GM18870 (cell line): ENCODE measurements around the gene TEX22.

Experiments
- ATAC-seq: cut with Tn5 transposase; IDR thresholded peaks from one replicate; pipeline ENCODE4 v1.9.1; 2021; ENCODE audit warnings: moderate library complexity; ENCODE audit not compliant: unreplicated experiment

TEX22 gene

DNA sequence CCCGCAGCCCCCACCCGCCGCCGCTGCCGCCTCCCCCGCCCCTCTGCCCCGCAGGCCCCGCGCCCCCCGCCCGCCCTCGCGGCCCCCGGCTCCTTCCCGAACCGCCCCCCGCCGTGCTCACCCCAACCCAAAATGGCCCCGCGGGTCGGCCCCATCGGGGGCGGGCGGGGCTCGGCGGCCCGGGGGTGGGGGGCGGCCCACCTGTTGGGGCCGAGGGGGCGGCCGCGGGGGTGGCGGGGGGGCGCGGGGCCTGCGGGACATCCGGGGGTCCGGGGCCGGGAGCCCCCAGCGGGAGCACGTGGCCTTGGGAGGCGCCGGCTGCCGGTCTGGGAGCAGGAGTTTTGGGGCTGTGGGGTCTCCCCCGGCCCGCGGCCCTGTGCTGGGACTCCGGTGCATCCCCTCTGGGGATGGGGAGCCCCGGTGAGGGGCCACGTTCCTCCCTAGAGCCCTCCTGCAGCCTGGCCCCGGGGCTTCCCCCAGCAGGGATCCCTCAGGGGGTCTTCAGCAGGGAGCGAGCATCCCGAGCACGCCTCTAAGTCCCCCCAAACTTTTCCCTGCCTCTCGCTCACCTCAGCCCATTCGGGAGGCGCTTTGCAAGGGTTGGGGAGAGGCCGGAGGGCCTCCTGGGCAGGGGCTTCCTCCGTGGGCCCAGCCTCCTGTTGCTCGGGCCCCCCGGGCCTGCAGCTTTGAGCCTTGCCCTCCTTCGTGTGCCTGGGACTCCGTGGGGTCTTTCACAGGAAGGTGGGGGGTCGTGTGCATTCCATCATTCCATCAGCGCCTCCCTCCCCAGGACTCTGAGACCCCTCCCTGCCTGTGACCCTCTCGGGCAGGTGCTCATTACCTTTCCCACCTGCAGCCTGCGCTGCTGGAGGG lies 22.0 kb downstream of the TEX22 start:
- ATAC-seq, result no peak

DNA sequence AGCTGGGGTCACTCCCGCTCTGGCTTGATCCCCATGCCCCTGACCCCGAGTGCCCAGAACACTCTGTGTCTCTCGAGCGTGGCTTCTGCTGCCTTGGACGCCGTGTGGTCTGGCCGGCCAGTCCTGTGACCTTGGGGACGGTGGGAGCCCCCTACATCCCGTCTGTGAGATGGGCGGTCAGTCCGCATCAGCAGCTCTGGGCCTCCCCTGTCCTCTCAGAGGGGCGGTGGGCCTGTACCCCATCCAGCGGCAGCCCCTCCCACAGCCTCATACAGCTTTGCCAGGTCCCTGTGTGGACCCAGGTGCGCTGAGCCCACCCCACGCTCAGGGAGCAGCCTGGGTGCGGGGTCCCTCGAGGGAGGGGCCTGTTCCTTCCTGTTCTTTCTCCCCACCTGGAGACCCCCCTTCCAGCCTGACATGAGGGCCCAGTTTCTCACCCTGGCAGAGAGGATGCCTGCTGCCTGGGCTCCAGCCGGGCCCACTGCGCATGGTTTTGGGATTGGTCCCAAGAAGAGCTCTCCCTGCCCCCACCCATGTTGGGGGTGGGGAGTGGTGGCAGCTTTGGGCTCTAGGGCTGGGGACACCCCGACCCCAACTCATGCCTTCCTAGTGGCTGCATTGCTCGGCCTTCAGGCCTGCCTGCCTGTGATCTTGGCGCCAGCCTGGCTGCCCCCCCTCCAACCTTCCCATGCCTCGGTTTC lies 22.8 kb downstream of the TEX22 start:
- no peak for ATAC-seq

DNA sequence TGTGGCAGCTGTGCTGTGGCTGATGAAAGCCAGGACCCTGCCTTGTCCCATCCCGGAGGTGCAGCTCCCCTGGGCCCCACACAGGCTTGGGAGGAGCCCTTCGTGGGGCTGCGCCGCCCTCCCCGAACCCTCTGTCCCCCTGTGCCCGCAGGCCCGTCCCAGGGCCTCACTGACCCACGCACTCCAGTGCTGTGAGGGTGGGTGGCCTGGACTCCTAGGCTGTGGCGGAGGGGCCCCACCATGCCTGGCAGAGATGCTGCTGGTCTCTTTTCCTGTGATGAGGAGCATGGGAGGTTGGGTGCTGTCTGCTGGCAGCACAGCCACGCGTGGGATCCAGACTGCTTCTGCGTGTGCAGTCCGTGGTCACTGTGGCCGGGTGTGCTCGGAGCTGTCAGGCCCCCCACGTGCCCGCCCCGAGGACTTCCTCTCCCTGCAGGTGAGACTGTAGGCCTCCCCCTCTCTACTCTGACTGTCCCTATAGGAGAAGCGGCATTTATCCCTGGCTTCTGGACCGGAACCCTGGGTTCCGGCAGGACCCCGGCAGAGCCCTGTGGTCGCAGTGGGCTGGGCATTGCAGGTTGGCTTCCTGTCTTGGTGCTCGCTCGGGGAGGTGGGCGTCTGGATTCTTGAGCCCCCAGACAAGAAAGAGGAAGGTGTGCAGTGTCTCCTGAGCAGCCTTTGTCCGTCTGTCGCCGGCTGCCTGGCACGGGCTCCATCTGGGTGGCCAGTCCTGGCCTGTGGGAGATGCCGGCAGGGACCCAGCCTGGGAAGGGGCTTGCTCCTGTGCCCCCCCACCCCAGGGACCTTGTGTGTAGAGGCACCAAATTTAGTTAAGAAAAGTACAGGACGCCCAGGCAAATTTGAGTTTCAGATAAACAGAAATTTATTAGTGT lies 23.6 kb downstream of the TEX22 start:
- ATAC-seq, result no peak

DNA sequence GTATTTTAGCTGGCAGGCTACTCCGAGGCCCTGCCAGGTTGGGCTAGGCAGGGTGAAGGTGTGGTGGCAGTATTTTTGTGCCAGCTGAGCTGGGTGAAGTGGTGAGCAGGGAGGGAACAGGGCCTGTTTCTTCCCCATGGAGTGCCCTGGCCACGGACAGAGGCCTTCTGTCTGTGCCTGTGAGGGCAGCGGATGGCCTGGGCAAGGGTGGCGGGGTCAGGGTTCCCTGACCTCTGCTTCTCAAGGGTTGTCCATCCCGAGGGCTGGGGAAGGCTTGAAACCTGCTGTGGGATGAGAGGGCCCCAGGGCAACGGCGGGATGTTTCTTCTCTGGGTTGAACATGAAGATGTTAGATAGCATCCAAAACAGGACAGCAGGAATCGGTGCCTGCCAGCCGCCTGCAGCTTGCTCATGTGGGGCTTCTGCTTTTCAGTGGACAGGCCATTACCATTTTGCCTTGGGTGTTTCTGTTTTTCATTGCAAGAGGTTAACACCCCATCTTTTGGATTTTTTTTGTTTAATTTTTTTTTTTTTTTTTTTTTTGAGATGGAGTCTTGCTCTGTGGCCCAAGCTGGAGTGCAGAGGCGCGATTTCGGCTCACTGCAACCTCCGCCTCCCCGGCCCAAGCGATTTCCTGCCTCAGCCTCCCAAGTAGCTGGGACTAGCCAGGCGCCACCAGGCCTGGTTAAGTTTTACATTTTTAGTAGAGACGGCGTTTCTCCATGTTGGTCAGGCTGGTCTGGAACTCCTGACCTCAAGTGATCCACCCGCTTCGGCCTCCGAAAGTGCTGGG lies 24.6 kb downstream of the TEX22 start:
- ATAC-seq, result no peak

DNA sequence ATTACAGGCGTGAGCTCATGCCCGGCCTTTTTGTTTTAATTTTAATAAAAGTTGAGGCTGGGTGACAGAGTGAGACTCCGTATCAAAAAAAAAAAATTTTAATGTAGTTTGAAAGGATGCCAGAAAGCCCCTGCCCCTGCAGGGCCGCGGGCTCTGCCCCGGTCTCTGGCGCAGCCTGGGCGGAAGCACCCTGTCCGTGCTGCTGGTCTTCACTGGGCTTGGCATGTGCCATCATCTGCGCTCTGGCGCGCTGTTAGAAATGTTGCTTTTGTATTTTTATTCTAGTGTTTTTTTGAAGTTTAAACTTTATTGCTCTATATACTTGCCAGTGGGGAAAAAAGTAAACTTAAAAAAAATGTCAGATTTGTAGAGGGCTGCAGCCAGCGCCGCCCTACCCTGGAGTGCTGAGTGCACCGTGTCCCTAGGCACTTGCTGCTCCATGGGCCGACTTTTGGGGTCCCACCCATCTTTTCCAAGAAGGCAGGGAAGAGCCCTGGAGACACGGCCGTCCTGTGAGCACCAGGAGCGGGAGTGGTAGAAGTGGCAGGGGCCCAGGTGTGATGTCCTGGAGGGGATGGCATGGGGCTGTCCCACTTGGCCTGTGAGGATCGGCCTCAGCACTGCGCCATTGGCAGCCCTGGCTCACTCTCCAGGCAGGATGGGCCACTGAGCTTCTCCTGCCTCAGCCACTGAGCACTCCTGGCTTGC lies 25.3 kb downstream of the TEX22 start:
- ATAC-seq, result no peak

DNA sequence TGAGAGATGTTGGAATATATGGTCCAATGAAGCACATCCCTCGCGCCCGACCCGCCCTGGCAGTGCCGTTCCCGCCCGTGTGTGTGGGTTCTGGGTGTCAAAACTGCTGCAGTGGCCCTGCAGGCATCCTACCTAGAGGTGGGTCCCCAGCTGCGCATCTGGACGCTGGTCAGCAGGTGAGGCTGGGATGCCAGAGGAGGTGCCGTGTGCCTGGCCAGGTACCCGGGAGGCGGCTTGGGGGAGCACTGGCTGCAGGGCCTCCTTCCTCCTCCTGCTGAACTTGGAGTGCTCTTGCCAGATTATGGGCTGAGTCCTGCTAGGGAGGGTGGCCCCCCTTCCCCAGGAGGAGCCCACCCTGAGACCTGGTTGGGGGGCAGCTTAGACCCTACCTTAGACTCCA lies 26.5 kb downstream of the TEX22 start:
- no peak for ATAC-seq

DNA sequence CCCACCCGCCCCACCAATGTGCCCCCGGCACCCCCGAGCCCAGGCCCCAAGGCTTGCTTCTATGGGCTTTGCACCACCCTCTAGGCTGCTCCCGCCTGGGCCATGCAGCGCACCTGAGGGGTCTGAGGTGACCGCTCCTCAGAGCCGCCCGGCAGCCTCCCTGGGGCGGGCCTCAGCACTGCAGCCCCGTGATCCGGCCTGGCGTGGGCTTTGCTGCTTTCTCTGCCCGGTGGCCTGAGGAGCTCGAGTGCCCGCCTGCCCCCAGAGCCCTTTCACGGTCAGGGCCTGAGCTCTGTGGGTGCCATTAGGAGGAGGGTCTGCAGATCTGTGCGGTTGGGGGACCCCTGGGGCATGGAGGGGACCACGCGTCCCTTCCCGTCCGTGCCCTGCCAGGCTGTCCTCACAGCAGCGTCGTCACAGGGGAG lies 27.5 kb downstream of the TEX22 start:
- ATAC-seq, result no peak

DNA sequence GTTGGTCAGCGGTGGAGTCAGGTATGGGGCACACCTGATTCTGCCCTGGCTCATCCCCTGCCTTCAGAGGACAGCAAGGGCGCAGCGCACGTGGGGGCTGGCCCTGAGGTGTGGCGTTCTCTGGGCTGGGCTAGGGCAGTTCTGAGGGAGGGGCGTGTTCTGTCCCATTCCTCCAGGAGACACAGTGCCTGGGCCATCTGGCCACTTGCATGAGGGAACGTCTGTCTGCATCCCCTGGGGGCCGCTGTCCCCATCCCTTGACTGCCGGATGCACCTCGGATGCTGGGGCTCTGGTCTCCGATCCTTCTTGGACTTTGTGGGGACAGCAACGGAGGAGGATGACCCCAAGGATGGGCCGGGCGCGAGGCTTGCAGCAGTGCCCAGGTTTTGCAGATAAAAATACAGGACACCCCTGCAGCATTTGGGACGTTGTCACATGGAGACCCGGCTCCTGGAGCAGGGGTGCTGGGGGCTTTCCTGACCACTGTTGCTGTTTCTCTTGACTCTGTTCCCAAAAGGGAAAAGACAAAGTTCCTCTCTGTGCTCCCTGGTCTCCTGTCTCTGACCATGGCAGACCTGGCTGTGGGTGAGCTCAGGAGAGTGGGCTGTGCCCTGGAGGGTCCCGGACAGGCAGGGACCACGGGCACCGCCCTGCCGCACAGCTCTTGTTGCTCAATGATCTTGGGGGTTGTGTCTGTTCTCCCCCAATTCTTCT lies 28.2 kb downstream of the TEX22 start:
- ATAC-seq, result no peak

DNA sequence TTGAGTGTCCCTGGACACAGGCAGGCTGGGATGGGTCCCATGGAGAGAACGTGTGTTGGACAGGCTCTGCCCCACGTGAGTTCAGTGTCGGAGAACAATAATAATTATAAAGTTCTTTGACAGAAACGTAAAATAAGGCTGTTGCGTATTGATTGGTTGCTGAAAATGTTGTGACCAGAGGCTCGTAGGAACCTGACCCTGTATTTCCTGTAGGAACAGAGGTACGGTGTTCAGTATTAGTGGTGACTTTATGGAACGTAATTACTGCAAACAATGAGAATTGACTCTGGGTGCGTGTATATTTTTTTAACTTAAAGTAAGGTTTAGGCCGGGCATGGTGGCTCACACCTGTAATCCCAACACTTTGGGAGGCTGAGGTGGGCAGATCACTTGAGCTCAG lies 29.1 kb downstream of the TEX22 start:
- ATAC-seq, result no peak

DNA sequence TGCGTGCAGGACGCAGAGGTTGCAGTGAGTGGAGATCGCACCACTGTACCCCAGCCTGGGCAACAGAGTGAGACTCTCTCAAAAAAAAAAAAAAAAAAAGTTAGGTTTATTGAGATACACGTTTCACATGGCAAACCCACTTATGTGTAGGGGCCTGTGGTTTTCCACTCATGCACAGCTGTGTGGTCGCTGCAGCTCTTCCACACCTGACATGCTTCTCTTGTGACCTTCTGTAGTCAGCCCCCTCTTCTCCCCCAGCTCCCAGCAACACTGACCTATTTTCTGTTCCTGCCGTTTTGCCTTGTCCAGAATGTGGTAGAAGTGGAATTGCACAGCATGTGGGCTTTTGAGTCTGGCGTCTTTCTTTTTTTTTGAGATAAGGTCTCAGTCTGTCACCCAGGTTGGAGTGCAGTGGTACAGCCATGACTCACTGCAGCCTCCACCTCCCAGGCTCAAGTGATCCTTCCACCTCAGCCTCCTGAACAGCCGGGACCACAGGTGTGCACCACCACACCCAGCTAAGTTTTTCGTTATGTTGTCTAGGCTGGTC lies 29.7 kb downstream of the TEX22 start:
- ATAC-seq, result no peak

DNA sequence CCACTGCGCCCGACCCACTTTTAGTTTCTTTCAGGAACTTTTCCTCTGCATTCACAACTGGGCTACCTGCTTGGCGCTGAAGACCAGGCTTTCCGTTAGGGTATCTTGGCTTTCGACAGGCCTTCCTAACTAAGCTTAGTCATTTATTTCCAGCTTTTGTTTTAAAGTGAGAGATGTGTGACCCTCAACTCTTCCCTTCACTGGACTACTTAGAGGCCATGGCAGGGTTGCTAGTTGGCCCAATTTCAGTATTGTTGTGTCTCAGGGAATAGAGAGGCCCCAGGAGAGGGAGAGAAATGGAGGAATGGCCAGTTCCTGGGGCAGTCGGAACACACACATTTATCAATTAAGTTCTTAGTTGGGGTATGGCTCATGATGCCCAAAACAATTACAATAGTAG lies 31.7 kb downstream of the TEX22 start:
- no peak for ATAC-seq

DNA sequence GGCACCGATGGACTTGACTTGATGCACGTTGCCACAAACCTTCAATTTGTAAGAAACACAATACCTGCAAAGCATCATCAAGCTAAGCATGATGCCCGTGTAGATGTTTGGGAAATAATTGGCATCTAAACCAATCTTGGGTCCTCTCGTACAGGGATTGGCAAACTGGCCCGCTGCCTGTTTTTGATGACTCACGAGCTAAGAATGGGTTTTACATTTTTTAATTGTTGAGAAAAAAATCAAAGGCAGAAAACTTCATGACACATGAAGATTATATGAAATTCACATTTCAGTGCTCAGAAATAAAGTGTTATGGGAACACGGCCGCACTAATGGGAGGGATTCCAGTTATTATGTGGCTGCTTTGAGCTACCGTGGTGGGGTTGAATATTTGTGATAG lies 32.2 kb downstream of the TEX22 start:
- ATAC-seq, result no peak

DNA sequence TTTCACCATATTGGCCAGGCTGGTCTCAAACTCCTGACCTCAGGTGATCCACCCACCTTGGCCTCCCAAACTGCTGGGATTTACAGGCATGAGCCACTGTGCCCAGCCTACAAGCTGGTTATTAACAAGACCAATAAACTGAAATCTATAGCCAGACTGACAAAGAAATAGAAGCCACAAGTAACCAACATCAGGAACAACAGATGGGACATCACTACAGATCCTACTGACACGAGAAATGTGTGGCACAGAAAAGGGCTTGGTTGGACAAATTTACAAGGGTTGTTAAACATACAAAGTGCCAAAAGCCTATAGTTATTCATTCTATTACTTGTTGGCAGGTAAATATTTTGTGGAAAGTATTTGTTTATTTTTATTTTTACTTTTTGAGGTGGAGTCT lies 32.9 kb downstream of the TEX22 start:
- ATAC-seq, result no peak

DNA sequence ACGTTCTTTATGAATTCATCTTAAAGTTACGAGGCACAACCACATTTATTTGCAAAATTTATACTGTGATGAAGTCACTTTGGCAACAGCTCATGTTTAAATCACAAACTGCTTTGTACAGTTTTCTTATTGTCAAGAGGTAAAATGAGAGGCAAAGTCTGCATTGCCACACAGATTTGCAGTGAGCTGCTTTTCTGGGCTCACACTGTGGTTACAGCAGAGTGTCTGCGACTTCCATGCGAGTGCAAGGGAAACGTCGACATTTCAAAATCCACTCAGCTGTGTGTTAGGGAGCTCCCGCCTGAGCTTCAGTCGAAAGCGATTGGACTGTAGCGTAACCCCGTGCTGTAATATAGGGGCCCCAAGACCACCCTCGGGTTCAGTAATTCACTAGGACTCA lies 34.3 kb downstream of the TEX22 start:
- ATAC-seq, result no peak

DNA sequence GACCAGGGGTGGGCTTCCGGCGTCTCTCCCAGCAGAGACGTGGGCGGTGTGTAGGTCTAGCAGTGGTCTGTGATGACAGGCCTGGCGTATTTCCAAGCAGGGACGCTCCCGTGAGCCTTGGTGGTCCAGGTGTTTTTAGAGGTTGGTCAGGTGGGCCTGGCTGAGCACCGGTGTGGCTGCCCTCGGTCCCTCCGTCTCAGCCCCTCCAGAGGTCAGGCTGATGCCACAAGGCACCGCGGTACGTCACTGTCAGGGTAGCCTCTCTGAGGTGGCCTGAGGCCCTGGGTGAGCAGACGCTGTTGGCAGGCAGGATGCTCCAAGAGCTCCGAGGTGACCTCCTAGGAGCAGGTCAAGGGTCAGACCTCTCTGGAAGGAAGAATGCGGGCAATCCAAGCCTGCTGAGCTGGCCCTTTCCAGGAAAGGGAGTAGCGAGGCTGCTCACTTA lies 34.8 kb downstream of the TEX22 start:
- ATAC-seq, result no peak

DNA sequence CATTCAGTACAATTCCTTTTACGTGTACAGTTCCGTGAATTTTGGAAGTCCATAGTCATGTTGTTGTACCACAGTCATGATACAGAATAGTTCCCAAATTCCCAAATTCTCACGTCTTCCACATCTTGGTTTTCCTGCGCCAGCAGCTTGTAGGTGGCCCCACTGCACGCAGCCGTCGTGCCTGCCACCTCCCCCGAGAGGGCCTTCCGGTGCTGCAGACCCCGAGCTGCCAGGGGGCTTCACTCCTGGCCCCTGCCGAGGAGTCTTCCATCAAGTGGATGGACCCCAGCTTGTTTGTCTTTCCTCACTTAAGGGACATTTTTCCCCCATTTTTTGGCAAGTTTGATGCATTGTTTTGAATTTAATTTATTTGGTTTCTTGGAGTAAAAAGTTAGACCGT lies 38.1 kb downstream of the TEX22 start:
- no peak for ATAC-seq

DNA sequence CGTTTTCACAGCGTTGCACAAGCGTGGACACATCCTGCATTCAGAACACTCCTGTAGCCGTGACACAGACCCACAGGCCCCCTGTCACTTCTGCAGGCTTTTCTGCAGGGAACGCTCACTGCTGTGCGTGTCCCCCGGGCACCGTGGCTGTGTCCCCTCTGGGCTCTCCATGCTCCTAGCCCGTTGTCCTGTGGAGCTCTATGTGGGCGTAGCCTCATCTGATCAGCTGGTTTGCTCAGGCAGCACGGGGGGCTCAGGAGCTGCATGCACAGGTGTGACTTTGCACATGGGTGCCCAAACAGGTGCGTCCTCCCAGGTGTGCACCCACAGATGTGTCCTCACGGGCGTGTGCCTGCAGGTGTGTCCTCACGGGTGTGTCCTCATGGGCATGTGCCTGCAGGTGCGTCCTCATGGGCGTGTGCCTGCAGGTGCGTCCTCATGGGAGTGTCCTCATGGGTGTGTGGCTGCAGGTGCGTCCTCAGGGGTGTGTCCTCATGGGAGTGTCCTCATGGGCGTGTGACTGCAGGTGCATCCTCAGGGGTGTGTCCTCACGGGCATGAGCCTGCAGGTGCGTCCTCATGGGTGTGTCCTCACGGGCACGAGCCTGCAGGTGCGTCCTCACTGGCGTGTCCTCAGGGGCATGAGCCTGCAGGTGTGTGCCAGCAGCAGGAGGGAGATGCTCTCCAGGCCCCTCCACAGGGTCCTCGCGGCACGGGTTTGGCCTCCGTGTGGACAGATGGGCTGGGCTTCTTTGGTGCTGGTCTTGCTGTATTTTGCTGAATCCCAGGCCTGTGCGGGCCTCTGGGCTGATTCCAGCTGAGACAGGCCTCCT lies 38.8 kb downstream of the TEX22 start:
- ATAC-seq, result no peak
